GM10266 (cell line): ENCODE data around the gene IKZF1.
A peak's percentile ranks its signal among the peaks of the same experiment; 100 is the strongest.

Source experiments
- DNase-seq: peaks from one replicate; pipeline ENCODE4 v3.0.0; 2012; ENCODE audit errors: extremely low spot score
- TF ChIP-seq, protein P1 (sequence below): IDR thresholded peaks from 2 replicates; pipeline ENCODE4 v1.5.1; 2012; ENCODE audit warnings: mild to moderate bottlenecking, low read depth; ENCODE audit not compliant: control insufficient read depth, insufficient read depth; ENCODE audit errors: missing control alignments

The IKZF1 gene

DNA sequence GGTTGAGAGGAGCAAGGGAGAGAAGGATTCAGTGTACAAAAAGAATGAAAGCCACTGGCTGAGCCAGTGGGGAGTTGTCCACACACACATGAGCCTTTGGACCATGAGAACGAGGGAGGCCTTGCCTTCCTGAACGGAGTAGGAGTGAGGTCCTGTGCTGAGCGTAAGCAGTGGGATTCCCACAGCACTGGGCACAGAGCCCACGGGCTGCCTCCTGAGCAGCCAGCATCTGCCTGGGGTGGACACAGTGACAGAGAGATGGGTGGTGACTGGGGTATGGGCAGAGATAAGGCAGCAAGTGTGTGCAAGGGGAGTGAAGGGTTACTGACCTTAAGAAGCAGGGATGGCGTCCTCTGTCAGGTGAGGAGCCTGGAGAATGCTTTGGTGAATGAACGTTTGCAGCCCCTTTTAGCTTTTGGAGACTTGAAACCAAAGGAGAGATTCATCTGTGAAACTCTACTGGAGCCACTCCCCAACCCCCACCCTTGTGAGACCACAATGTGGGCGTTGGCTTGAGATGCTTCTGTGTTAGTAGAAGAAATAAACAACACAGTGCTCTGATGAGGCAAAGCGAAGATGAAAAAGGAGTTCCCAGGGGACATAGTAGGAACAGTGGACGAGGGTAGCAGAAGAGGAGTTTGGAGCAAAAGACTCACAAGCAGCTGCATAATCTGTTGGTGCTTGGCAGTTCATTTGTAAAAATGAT is 89.2 kb downstream of the IKZF1 start:
- no peak for DNase-seq
- TF ChIP-seq, protein P1, sequence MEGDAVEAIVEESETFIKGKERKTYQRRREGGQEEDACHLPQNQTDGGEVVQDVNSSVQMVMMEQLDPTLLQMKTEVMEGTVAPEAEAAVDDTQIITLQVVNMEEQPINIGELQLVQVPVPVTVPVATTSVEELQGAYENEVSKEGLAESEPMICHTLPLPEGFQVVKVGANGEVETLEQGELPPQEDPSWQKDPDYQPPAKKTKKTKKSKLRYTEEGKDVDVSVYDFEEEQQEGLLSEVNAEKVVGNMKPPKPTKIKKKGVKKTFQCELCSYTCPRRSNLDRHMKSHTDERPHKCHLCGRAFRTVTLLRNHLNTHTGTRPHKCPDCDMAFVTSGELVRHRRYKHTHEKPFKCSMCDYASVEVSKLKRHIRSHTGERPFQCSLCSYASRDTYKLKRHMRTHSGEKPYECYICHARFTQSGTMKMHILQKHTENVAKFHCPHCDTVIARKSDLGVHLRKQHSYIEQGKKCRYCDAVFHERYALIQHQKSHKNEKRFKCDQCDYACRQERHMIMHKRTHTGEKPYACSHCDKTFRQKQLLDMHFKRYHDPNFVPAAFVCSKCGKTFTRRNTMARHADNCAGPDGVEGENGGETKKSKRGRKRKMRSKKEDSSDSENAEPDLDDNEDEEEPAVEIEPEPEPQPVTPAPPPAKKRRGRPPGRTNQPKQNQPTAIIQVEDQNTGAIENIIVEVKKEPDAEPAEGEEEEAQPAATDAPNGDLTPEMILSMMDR = no peak

DNA sequence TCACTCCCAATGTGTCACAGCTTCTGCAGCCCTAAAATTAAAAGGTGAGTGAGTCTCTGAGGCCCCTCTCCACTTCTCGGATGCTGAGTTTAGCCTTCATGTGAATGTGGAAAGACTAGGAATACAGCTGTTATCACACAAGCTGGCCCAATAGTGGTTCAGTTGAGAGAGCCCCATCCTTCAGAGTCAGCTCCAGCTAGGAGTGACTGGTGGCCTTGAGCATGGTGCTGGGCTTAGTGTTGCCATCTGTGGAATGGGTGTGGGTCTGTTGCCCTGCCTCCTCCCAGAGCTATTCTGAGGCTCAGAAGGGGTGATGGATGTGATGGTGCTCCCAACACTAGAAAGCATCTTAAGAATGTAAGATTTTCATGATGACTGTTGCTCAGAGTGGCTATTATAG is 89.8 kb downstream of the IKZF1 start:
- TF ChIP-seq, protein P1 = no peak
- no peak for DNase-seq

DNA sequence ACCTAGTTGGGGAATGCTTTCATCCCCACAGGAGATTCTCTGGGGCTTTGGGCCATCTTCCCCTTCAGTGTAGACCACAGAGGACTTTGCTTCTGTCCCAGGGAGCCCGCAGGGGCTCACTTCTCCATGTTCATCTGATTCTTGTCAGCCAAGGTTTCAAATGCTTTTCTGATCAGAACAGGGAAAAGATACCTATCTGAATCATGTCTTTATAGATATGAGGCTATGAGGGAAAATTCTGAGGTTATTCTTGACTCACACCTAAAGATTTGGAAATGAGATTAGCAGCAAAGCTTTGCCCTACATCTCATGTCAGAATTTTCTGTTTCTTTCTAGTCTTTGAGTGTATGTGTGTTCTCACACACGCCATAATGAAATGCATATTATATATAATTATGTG is 92.3 kb downstream of the IKZF1 start:
- TF ChIP-seq, protein P1 = no peak
- DNase-seq = peak; percentile 29

DNA sequence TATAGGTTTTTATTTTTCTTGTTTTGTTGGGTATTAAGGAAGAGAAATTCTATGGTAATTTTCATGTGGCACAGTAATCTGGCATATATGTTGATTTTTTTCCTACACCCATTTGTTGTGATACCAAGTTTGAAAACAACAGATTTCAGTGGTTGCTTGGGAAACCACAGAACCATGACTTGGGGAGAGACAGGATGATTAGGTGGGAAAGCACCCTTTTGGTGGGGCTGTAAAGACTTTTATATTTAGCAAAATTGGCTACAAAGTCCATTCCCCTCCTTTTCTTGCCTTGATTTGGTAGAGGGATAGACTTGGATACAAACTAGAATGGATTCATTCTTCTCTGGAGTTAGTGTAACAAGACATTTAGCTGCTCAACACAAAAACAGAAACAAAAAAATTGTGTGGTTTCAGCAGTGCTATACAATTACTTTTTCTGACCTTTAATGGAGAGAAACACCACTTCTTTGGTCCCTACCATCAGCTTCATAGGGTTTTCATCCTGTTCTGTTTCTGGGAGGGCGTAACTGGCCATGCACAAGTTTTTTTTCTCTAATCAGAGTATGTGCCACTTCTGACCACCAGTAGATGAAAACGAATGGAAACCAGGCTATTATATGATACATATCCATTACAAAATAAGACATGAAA is 92.9 kb downstream of the IKZF1 start:
- DNase-seq = peak; percentile 75
- TF ChIP-seq, protein P1 = no peak

DNA sequence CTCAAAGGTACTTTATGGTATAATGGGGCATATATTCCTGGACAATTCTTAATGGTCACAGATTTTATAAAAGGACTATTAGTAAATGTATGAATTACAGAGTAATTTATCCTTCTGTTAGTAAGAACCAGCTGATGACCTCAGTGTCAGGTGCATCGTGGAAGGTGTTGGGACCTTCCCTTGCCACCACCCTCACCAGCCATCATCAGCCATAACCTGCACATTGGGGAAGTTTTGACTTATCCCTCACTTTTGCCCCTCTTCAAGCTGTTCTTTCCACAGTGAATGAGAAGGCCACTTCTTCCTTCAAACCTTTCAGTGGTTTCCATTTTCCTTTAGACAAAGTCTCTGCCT is 93.4 kb downstream of the IKZF1 start:
- TF ChIP-seq, protein P1 = no peak

DNA sequence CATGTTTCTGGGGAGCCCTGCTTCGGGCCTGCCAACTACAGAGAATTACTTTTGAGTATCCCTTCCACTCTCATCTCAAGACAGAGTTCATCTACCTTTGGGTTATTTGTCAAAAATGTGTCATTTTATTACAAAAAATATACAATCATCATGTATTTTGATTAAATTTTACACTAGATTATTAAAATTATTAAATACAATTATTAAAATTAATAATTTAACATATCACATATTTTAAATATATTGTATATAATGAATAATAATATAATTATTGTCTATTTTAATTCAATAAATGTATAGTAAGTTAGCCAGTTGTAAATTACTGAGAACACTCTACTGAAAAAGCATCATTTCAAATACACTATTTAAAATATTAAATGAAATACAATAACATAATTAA is 94.7 kb downstream of the IKZF1 start:
- DNase-seq = no peak
- TF ChIP-seq, protein P1 = no peak

More for the DNA sequence above, 93.4 kb downstream of the IKZF1 start:
- DNase-seq = peak; percentile 49

DNA sequence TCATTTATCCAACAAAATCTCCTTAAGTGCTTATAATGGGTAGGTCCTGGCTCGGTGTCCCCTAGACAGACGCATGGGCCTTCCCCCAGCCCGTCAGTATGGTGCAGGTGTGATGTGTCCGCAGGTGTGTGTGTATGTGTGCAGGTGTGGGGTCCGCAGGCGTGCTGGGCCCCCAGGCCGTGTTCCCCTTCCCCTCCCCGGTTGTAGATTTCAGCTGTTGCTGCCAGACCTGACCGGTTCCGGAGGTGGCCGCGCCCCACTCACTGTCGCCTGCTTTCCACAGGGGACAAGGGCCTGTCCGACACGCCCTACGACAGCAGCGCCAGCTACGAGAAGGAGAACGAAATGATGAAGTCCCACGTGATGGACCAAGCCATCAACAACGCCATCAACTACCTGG is 95.1 kb downstream of the IKZF1 start:
- DNase-seq = no peak
- TF ChIP-seq, protein P1 = no peak
